SK-N-SH (cell line): ENCODE data around the gene AURKB. TPM values are rescaled to one million over a fixed set of nuclear protein-coding genes. Genes with fewer than 3 reads are reported as not detected.

Source experiments
- CTCF ChIA-PET: fragments of 300-600, 350-600 bp; formaldehyde crosslinking; extraction: SDS; loops from one replicate; lab custom pipeline; 2021; lab: Yijun Ruan, JAX
- POLR2A ChIA-PET: fragments of 350-600 bp; sonication (Branson Sonifier 250); formaldehyde crosslinking; extraction: SDS; loops from one replicate; lab custom pipeline; 2020; ENCODE audit warnings: antibody characterized with exemption, inconsistent platforms; lab: Yijun Ruan, JAX
- DNase-seq: peaks from one replicate; pipeline ENCODE4 v3.0.0; 2012
- H2AFZ ChIP-seq: fragments of 200-600 bp; sonication (generic); 2 replicates; pipeline ENCODE4 v1.8.1; 2016; ENCODE audit warnings: antibody characterized with exemption, mild to moderate bottlenecking, low read depth
- H3F3A ChIP-seq: fragments of 200-600 bp; sonication (generic); replicated peaks from 2 replicates; pipeline ENCODE3; 2016; ENCODE audit warnings: antibody characterized with exemption, mild to moderate bottlenecking; ENCODE audit not compliant: insufficient read depth
- H3K27ac ChIP-seq, 2 experiments: fragments of 200-500 bp in 1 of 2; fragments of 200-600 bp in 1 of 2; sonication (Bioruptor generic) in 1 of 2; sonication (generic), shearing (Covaris generic) in 1 of 2; 2 replicates each; pipeline versions ENCODE4 v1.5.1 to v1.6.1; 2014 to 2016; ENCODE audit warnings: low read depth in 2 of 2, inconsistent platforms in 1 of 2, low read length in 1 of 2, mild to moderate bottlenecking in 1 of 2, mixed read lengths in 1 of 2
- H3K27me3 ChIP-seq: fragments of 200-600 bp; sonication (generic), shearing (Covaris generic); 2 replicates; pipeline ENCODE4 v1.6.1; 2016; ENCODE audit warnings: mixed run types; ENCODE audit not compliant: insufficient read depth
- H3K36me3 ChIP-seq, 2 experiments: fragments of 200-500 bp in 1 of 2; fragments of 200-600 bp in 1 of 2; sonication (Bioruptor generic) in 1 of 2; sonication (generic) in 1 of 2; replicated peaks in 1 of 2; 2 replicates each; pipeline versions ENCODE3 to v1.5.1; 2014 to 2016; ENCODE audit warnings: low read length in 1 of 2, mild to moderate bottlenecking in 1 of 2; ENCODE audit not compliant: insufficient read depth in 2 of 2, control insufficient read depth in 1 of 2
- H3K4me1 ChIP-seq, 2 experiments: fragments of 200-500 bp in 1 of 2; fragments of 200-600 bp in 1 of 2; sonication (Bioruptor generic) in 1 of 2; sonication (generic), shearing (Covaris generic) in 1 of 2; 2 replicates each; pipeline versions ENCODE4 v1.5.1 to v1.6.1; 2014 to 2016; ENCODE audit warnings: low read depth in 1 of 2, low read length in 1 of 2, mixed run types in 1 of 2; ENCODE audit not compliant: insufficient read depth in 2 of 2, control insufficient read depth in 1 of 2
- H3K4me2 ChIP-seq: fragments of 200-600 bp; sonication (generic), shearing (Covaris generic); 2 replicates; pipeline ENCODE4 v1.6.1; 2017; ENCODE audit warnings: mixed run types
- H3K4me3 ChIP-seq, 2 experiments: fragments of 200-500 bp in 1 of 2; fragments of 200-600 bp in 1 of 2; sonication (Bioruptor generic) in 1 of 2; sonication (generic), shearing (Covaris generic) in 1 of 2; 2 replicates each; pipeline versions ENCODE4 v1.5.1 to v1.8.1; 2014 to 2016; ENCODE audit warnings: low read depth in 2 of 2, inconsistent platforms in 1 of 2, low read length in 1 of 2, mild to moderate bottlenecking in 1 of 2, mixed read lengths in 1 of 2, moderate library complexity in 1 of 2
- H3K79me2 ChIP-seq: fragments of 200-600 bp; sonication (generic); 2 replicates; pipeline ENCODE4 v1.8.1; 2017; ENCODE audit warnings: mild to moderate bottlenecking; ENCODE audit not compliant: insufficient read depth
- H3K9ac ChIP-seq: fragments of 200-600 bp; sonication (generic); 2 replicates; pipeline ENCODE4 v1.6.1; 2017; ENCODE audit warnings: mixed run types
- H3K9me2 ChIP-seq: fragments of 200-600 bp; sonication (generic); 2 replicates; pipeline ENCODE4 v1.6.1; 2017; ENCODE audit warnings: mixed run types
- H3K9me3 ChIP-seq: fragments of 200-600 bp; sonication (generic); 2 replicates; pipeline ENCODE4 v1.6.1; 2017; ENCODE audit warnings: mixed run types, mild to moderate bottlenecking, moderate library complexity
- H4K20me1 ChIP-seq: fragments of 200-600 bp; sonication (generic); 2 replicates; pipeline ENCODE4 v1.6.1; 2017; ENCODE audit warnings: mild to moderate bottlenecking, mixed run types; ENCODE audit not compliant: insufficient read depth
- CHD2 ChIP-seq: fragments of 150-350 bp; IDR thresholded peaks from 2 replicates; pipeline ENCODE4 v1.6.1; 2018; ENCODE audit warnings: low read length; ENCODE audit not compliant: partially characterized antibody
- EP300 ChIP-seq, 2 experiments: IDR thresholded peaks; 2 replicates each; pipeline versions ENCODE4 v1.4.0 to v1.6.1; 2012; ENCODE audit warnings: borderline replicate concordance in 1 of 2, low read depth in 1 of 2, low read length in 1 of 2
- EZH2phosphoT487 ChIP-seq: fragments of 200-600 bp; sonication (generic); IDR thresholded peaks from 2 replicates; pipeline ENCODE4 v1.6.1; 2017; ENCODE audit warnings: low read depth, mixed run types, mild to moderate bottlenecking, antibody characterized with exemption, moderate library complexity, borderline replicate concordance
- FOXJ3 ChIP-seq: sonication (generic); formaldehyde crosslinking; IDR thresholded peaks from 2 replicates; pipeline ENCODE4 v1.5.1; 2020; ENCODE audit warnings: mild to moderate bottlenecking, missing genetic modification reagents
- JUND ChIP-seq: IDR thresholded peaks from 2 replicates; pipeline ENCODE4 v1.4.0; 2012
- MAX ChIP-seq: IDR thresholded peaks from 2 replicates; pipeline ENCODE4 v1.4.0; 2012; ENCODE audit warnings: low read depth
- MEF2A ChIP-seq: IDR thresholded peaks from 2 replicates; pipeline ENCODE4 v1.4.0; 2012; ENCODE audit warnings: low read depth, borderline replicate concordance
- MXI1 ChIP-seq: IDR thresholded peaks from 2 replicates; pipeline ENCODE4 v1.6.1; 2012; ENCODE audit warnings: mild to moderate bottlenecking, low read depth, low read length, improper control_type of control experiment
- POLR2AphosphoS5 ChIP-seq: IDR thresholded peaks from 2 replicates; pipeline ENCODE4 v1.6.1; 2012; ENCODE audit warnings: low read depth, low read length
- RAD21 ChIP-seq: IDR thresholded peaks from 2 replicates; pipeline ENCODE4 v1.6.1; 2012; ENCODE audit warnings: mild to moderate bottlenecking, low read length
- RFX5 ChIP-seq: IDR thresholded peaks from 2 replicates; pipeline ENCODE4 v1.6.1; 2012; ENCODE audit warnings: mild to moderate bottlenecking, improper control_type of control experiment, low read length
- RXRA ChIP-seq: IDR thresholded peaks from 2 replicates; pipeline ENCODE4 v1.4.0; 2012; ENCODE audit warnings: low read depth, mild to moderate bottlenecking, borderline replicate concordance
- SIN3A ChIP-seq: IDR thresholded peaks from 2 replicates; pipeline ENCODE4 v1.6.1; 2012; ENCODE audit warnings: low read depth, mild to moderate bottlenecking, low read length, moderate library complexity, borderline replicate concordance
- TAF1 ChIP-seq: IDR thresholded peaks from 2 replicates; pipeline ENCODE4 v1.6.1; 2012; ENCODE audit warnings: low read depth, mild to moderate bottlenecking, low read length, moderate library complexity, borderline replicate concordance
- TEAD4 ChIP-seq: IDR thresholded peaks from 2 replicates; pipeline ENCODE4 v1.4.0; 2012; ENCODE audit warnings: mild to moderate bottlenecking, borderline replicate concordance; ENCODE audit not compliant: insufficient read depth
- USF1 ChIP-seq: IDR thresholded peaks from 2 replicates; pipeline ENCODE4 v1.4.0; 2012; ENCODE audit warnings: low read depth, borderline replicate concordance
- USF2 ChIP-seq: fragments of 150-350 bp; IDR thresholded peaks from 2 replicates; pipeline ENCODE4 v1.6.1; 2017; ENCODE audit warnings: antibody characterized with exemption, low read length, low read depth, borderline replicate concordance
- YY1 ChIP-seq: IDR thresholded peaks from 2 replicates; pipeline ENCODE4 v1.4.0; 2012; ENCODE audit warnings: low read depth, mild to moderate bottlenecking
- WGBS: methylation state at CpG from one replicate; pipeline ENCODE4 v1.1.6; 2017; ENCODE audit warnings: low lambda C conversion rate; 5-methylcytosine and 5-hydroxymethylcytosine counted together
- polyA plus RNA-seq, 3 experiments: library from polyadenylated mRNA; depleted of rRNA; stranded (reverse); fragments of >200 nt; gene quantifications; 2 replicates each; pipeline ENCODE4 v1.2.3, GENCODE V29; 2012
- TF ChIP-seq, protein P1 (sequence below): fragments of 150-350 bp; IDR thresholded peaks from 2 replicates; pipeline ENCODE4 v1.6.1; 2016; ENCODE audit warnings: mild to moderate bottlenecking, low read depth, low read length

Gene AURKB
- polyA plus RNA-seq, 1 of the 3 experiments (the other 2 are of a cell fraction): 43.9 TPM

- peaks cover 28% of the 10 kb centered on the region for H3K79me2 ChIP-seq
- WGBS: 97% methylated on average over 5 of the region's 5 CpGs
- H3F3A ChIP-seq: peaks cover 27% of the 10 kb centered on the region
- TF ChIP-seq FOXJ3 (CRISPR knock-in tag) (no peak), YY1 (no peak), EP300 (IDR thresholded peaks at IDR 0.05; ENCODE audit: borderline replicate concordance in 1 of 2, low read depth in 1 of 2, low read length in 1 of 2) (no peak), SIN3A (no peak), TEAD4 (no peak), RAD21 (no peak), MAX (no peak), JUND (no peak)
- DNase-seq: no peak
- ChIA-PET CTCF (interaction anchor here (0.9 to 1.6 kb wide), 3 partner anchors 35 to 57 kb away, joined by 3 to 5 read pairs (median 3); no protein-coding TSS in a partner anchor), POLR2A (interaction anchor here (1.4 kb wide), 1 partner anchor 52 kb away, joined by 3 read pairs; no protein-coding TSS in a partner anchor)
- no peak overlapping the region for H3K27ac ChIP-seq
- H3K9me2 ChIP-seq: no peaks in the 10 kb centered on the region
- H3K4me3 ChIP-seq: no peak overlapping the region
- no peaks in the 10 kb centered on the region for H3K9me3 ChIP-seq
- no peaks in the 10 kb centered on the region; a peak in 1 of 4 replicates for H3K4me1 ChIP-seq
- H3K27me3 ChIP-seq: no peaks in the 10 kb centered on the region
- H3K4me2 ChIP-seq: no peak overlapping the region
- H3K36me3 ChIP-seq: peaks cover 0 to 6% of the 10 kb centered on the region in 2 experiments
- H4K20me1 ChIP-seq: no peaks in the 10 kb centered on the region
- H3K9ac ChIP-seq: no peak overlapping the region
- no peak overlapping the region for H2AFZ ChIP-seq
Observed at GRCh38 chr17:8243827-8244226, 33.5 kb upstream of the AURKB start.

DNA sequence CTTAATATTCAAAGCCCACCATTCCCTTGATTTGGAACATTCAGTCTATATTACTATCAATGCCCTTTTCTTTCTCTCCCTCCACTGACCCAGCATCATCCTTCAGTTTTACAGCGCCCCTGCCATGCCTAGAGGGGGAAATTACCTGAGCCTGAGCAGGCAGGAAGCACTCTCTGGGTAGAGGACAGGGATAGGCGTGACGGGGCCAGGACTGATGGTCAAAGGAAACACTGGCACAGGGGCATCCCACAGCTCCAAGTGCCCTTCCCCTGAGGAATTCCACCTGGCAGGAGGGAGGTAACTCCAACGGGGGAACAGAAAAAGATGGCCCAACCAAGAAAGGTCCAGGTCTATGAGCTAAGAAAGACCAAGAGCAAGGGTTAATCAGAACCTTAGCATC is 27.5 kb upstream of the AURKB start:
- 87% methylated on average over 4 of the region's 4 CpGs for WGBS
- peaks cover under 1% of the 10 kb centered on the region; the same call in 1 of the 2 replicates for H3K79me2 ChIP-seq
- DNase-seq: no peak
- no peak overlapping the region for H2AFZ ChIP-seq
- no peak overlapping the region for H3K9ac ChIP-seq
- no peaks in the 10 kb centered on the region for H3K27me3 ChIP-seq
- H3K4me3 ChIP-seq: no peak overlapping the region
- ChIA-PET POLR2A (interaction anchor here (1.1 to 1.3 kb wide), 3 partner anchors 10 to 28 kb away, joined by 3 read pairs; no protein-coding TSS in a partner anchor), CTCF (interaction anchor here (0.6 to 2.1 kb wide), 6 partner anchors 9 to 164 kb away, joined by 3 to 7 read pairs (median 3); partner anchors contain the start of gene CTC1)
- no peak overlapping the region for H3K27ac ChIP-seq
- H3K9me3 ChIP-seq: no peaks in the 10 kb centered on the region
- no peaks in the 10 kb centered on the region for H4K20me1 ChIP-seq
- no peaks in the 10 kb centered on the region for H3F3A ChIP-seq
- no peak overlapping the region for H3K4me2 ChIP-seq
- no peaks in the 10 kb centered on the region for H3K9me2 ChIP-seq
- no peaks in the 10 kb centered on the region for H3K4me1 ChIP-seq
- TF ChIP-seq RXRA: no peak
- H3K36me3 ChIP-seq: peaks cover 0 to 31% of the 10 kb centered on the region in 2 experiments

DNA sequence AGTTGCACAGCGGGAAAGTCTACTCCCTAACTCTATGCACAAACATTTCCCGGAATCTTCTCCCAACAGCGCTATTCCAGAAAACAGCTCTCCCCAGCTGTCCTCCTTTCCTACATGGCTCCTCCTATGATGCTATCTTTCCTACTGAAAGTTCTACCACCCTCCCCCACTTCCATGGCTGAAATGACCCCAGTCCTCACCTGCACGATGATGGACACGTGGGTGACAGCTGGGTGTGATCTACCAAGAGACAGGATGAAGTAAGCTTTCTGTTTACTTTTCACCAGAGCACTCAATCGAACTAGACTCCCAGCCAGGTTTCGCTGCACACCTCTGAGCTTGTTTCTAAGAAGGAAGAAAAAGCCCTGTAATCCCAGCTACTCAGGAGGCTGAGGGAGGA is 26.8 kb upstream of the AURKB start:
- Histone ChIP-seq H2AFZ (no peak overlapping the region), H3K4me1 (no peaks in the 10 kb centered on the region), H3K36me3 (peaks cover 0 to 38% of the 10 kb centered on the region in 2 experiments), H3K9me2 (no peaks in the 10 kb centered on the region), H3K79me2 (no peaks in the 10 kb centered on the region), H3K4me3 (no peak overlapping the region), H3K9me3 (no peaks in the 10 kb centered on the region), H3K27me3 (no peaks in the 10 kb centered on the region), H3K4me2 (no peak overlapping the region), H3K27ac (no peak overlapping the region), H3F3A (no peaks in the 10 kb centered on the region), H3K9ac (no peak overlapping the region), H4K20me1 (no peaks in the 10 kb centered on the region)
- ChIA-PET CTCF (interaction anchor here (1.0 to 2.1 kb wide), 3 partner anchors 9 to 64 kb away, joined by 3 to 7 read pairs (median 3); partner anchors contain the start of gene CTC1), POLR2A (interaction anchor here (1.1 to 1.2 kb wide), 2 partner anchors 9 to 27 kb away, joined by 3 read pairs; no protein-coding TSS in a partner anchor)
- DNase-seq: no peak
- WGBS: 82% methylated on average over 7 of the region's 7 CpGs
- no peak for TF ChIP-seq SIN3A
- no peak for TF ChIP-seq POLR2AphosphoS5
- TF ChIP-seq USF1: no peak
- no peak for TF ChIP-seq RFX5
- TF ChIP-seq MEF2A: no peak
- TF ChIP-seq TAF1: no peak
- TF ChIP-seq, protein P1, sequence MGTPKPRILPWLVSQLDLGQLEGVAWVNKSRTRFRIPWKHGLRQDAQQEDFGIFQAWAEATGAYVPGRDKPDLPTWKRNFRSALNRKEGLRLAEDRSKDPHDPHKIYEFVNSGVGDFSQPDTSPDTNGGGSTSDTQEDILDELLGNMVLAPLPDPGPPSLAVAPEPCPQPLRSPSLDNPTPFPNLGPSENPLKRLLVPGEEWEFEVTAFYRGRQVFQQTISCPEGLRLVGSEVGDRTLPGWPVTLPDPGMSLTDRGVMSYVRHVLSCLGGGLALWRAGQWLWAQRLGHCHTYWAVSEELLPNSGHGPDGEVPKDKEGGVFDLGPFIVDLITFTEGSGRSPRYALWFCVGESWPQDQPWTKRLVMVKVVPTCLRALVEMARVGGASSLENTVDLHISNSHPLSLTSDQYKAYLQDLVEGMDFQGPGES: no peak
- TF ChIP-seq EP300 (IDR thresholded peaks at IDR 0.05; ENCODE audit: borderline replicate concordance in 1 of 2, low read depth in 1 of 2, low read length in 1 of 2): no peak
- no peak for TF ChIP-seq MXI1
- no peak for TF ChIP-seq EZH2phosphoT487
- no peak for TF ChIP-seq FOXJ3 (CRISPR knock-in tag)
- no peak for TF ChIP-seq RXRA
- no peak for TF ChIP-seq USF2
- TF ChIP-seq CHD2: no peak
